ENCODE results near the gene GPR39. TPM values are rescaled to one million over a fixed set of nuclear protein-coding genes. Genes with fewer than 3 reads are reported as not detected.

The GPR39 gene
- total and polyA plus RNA-seq, 2 donors (not counting 3 experiments of a cell fraction or from before 2014, with no cell fraction given): 0.03 to 0.20 TPM

GRCh38 chr2:132448331-132448730 is 31.7 kb downstream of the GPR39 start:
- no peak overlapping the region for H3K9ac ChIP-seq (replicated peaks; ENCODE audit: extremely low read depth, insufficient read depth, low read length)
- H4K20me1 ChIP-seq (replicated peaks; ENCODE audit: control insufficient read depth, extremely low read depth, insufficient read depth, low read length): no peaks in the 10 kb centered on the region
- no peaks in the 10 kb centered on the region for H3K9me1 ChIP-seq (replicated peaks; ENCODE audit: control insufficient read depth, extremely low read depth, insufficient read depth, low read length)
- no peaks in the 10 kb centered on the region for H3K4me1 ChIP-seq (ENCODE audit: control insufficient read depth, extremely low read depth, insufficient read depth, low read length)
- intact Hi-C loops (cut with micrococcal nuclease): loop anchor here (2.0 kb wide), 1 partner anchor 100 kb away; no protein-coding TSS in a partner anchor
- H2AFZ ChIP-seq (ENCODE audit: low read depth, low read length): peak overlapping the region; percentile 31
- H3K36me3 ChIP-seq (ENCODE audit: control insufficient read depth in 2 of 2, extremely low read depth in 1 of 2, insufficient read depth in 2 of 2, low read length in 2 of 2): no peaks in the 10 kb centered on the region
- ChIA-PET POLR2A (no interaction called here), CTCF (interaction anchor here (1.0 to 5.0 kb wide), 10 partner anchors 9 to 722 kb away, joined by 3 to 50 read pairs (median 4); partner anchors contain the start of gene GPR39)
- no peak overlapping the region for H3K4me3 ChIP-seq (replicated peaks in 1 of 3; ENCODE audit: insufficient read depth in 1 of 3, low read depth in 1 of 3, low read length in 3 of 3)
- H3K79me2 ChIP-seq (ENCODE audit: control insufficient read depth, insufficient read depth, low read length): no peaks in the 10 kb centered on the region
- BruUV-seq (replicated peaks): no TSS peak
- FAIRE-seq: no peak
- peak overlapping the region; percentile 34 for H3K4me2 ChIP-seq (ENCODE audit: insufficient read depth, low read length)
- TF ChIP-seq POLR2AphosphoS5 (IDR thresholded peaks at IDR 0.05; ENCODE audit: insufficient read depth, low read depth, low read length) (no peak), MYC (IDR thresholded peaks at IDR 0.05; ENCODE audit: low read depth, low read length) (no peak), GATA2 (IDR thresholded peaks at IDR 0.05; ENCODE audit: insufficient read depth, insufficient read length, low read depth, low read length) (no peak), EZH2 (IDR thresholded peaks at IDR 0.05; ENCODE audit: borderline replicate concordance, low read depth, low read length, severe bottlenecking) (no peak), FOS (IDR thresholded peaks at IDR 0.05; ENCODE audit: borderline replicate concordance, insufficient read depth, low read length) (no peak), POLR2A (IDR thresholded peaks at IDR 0.05; ENCODE audit: low read depth, low read length) (no peak), JUN (IDR thresholded peaks at IDR 0.05; ENCODE audit: borderline replicate concordance, insufficient read depth, insufficient read length, low read depth) (no peak), CTCF (IDR thresholded peaks at IDR 0.05; ENCODE audit: extremely low read depth in 1 of 2, insufficient read depth in 1 of 2, low read depth in 1 of 2, low read length in 2 of 2) (no peak), MAX (IDR thresholded peaks at IDR 0.05; ENCODE audit: insufficient read depth, insufficient read length) (no peak)
- dilution Hi-C loops (cut with MboI; ENCODE audit: extremely low pct_ligation_motif_present, low sequenced_read_pairs): no loop called here
- H3K27me3 ChIP-seq (ENCODE audit: control insufficient read depth in 2 of 2, insufficient read depth in 2 of 2, low read length in 2 of 2): no peaks in the 10 kb centered on the region
- H3K9me3 ChIP-seq (replicated peaks; ENCODE audit: control insufficient read depth, insufficient read depth, low read length): no peaks in the 10 kb centered on the region
- peak; percentile 4 for DNase-seq (ENCODE audit: low read depth, low spot score)
- no peak overlapping the region for H3K27ac ChIP-seq (ENCODE audit: insufficient read depth, low read depth, low read length)
